HEK293T (cell line): ENCODE results near the gene KCTD12.

Source experiments
- ARNT ChIP-seq: fragments of 450-650 bp; IDR thresholded peaks from 2 replicates; pipeline ENCODE4 v1.6.1; 2017; ENCODE audit warnings: mild to moderate bottlenecking
- BHLHE40 ChIP-seq: fragments of 450-650 bp; IDR thresholded peaks from 2 replicates; pipeline ENCODE4 v1.6.1; 2016; ENCODE audit warnings: mild to moderate bottlenecking, moderate library complexity, borderline replicate concordance
- ELF4 ChIP-seq: fragments of 450-650 bp; IDR thresholded peaks from 2 replicates; pipeline ENCODE4 v1.6.1; 2017; ENCODE audit warnings: antibody characterized with exemption
- FOXA1 ChIP-seq: fragments of 450-650 bp; IDR thresholded peaks from 2 replicates; pipeline ENCODE4 v1.6.1; 2016; ENCODE audit warnings: mild to moderate bottlenecking
- FOXK2 ChIP-seq: fragments of 450-650 bp; IDR thresholded peaks from 2 replicates; pipeline ENCODE4 v1.6.1; 2016; ENCODE audit warnings: mild to moderate bottlenecking
- FOXM1 ChIP-seq: fragments of 450-650 bp; IDR thresholded peaks from 2 replicates; pipeline ENCODE4 v1.6.1; 2017; ENCODE audit warnings: mild to moderate bottlenecking, borderline replicate concordance
- HDGF ChIP-seq: fragments of 450-650 bp; IDR thresholded peaks from 2 replicates; pipeline ENCODE4 v1.6.1; 2017; ENCODE audit warnings: antibody characterized with exemption, borderline replicate concordance
- LEF1 ChIP-seq: fragments of 450-650 bp; IDR thresholded peaks from 2 replicates; pipeline ENCODE4 v1.6.1; 2017; ENCODE audit warnings: mild to moderate bottlenecking, borderline replicate concordance
- NFRKB ChIP-seq: fragments of 450-650 bp; IDR thresholded peaks from 2 replicates; pipeline ENCODE4 v1.6.1; 2016; ENCODE audit warnings: mild to moderate bottlenecking, moderate library complexity
- SP1 ChIP-seq: fragments of 450-650 bp; IDR thresholded peaks from 2 replicates; pipeline ENCODE4 v1.6.1; 2017
- SUZ12 ChIP-seq: fragments of 450-650 bp; IDR thresholded peaks from 2 replicates; pipeline ENCODE4 v1.6.1; 2016; ENCODE audit warnings: mild to moderate bottlenecking
- TARDBP ChIP-seq: fragments of 450-650 bp; IDR thresholded peaks from 2 replicates; pipeline ENCODE4 v1.6.1; 2016
- ZNF384 ChIP-seq: fragments of 450-650 bp; IDR thresholded peaks from 2 replicates; pipeline ENCODE4 v1.6.1; 2016

- TF ChIP-seq ARNT (no peak), BHLHE40 (no peak), ELF4 (no peak), FOXA1 (no peak), SP1 (no peak), HDGF (no peak), FOXM1 (no peak), LEF1 (no peak), TARDBP (no peak), SUZ12 (no peak), FOXK2 (no peak), NFRKB (no peak), ZNF384 (no peak)
Measured at GRCh38 chr13:76852986-76853385, 33.2 kb downstream of the KCTD12 start.
